GM21390 (cell line): Measurements from ENCODE around the gene KLK6.

Experiments
- ATAC-seq: cut with Tn5 transposase; IDR thresholded peaks from one replicate; pipeline ENCODE4 v1.9.1; 2021; ENCODE audit not compliant: unreplicated experiment

Gene KLK6

DNA sequence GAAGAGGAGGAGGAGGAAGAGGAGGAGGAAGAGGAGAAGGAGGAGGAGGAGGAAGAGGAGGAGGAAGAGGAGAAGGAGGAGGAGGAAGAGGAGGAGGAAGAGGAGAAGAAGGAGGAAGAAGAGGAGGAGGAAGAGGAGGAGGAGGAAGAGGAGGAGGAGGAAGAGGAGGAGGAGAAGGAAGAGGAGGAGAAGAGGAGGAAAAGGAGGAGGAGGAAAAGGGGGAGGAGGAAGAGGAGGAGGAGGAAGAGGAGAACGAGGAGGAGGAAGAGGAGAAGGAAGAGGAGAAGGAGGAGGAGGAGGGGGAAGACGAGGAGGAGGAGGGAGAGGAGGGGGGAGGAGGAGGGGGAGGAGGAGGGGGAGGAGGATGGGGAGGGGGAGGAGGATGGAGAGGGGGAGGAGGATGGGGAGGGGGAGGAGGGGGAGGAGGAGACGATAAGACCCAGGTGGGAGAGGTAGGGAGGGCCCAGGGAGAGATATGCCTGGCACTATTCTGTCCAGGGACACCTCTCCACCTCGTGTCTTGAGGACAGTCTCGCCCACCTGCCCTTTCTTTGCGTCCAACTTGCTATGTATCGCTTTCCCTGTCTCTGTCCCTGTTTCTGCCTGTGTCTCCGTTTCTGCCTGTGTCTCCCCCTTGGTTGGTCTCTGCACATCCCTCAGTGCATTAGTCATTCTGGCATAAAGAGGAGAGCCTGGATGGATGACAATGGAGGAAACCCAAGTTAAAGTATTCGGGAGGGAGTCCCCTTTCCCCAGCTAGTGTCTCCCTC lies 9.5 kb downstream of the KLK6 start:
- ATAC-seq, result no peak

GRCh38 chr19:50957587-50957986 lies 11.8 kb downstream of the KLK6 start:
- ATAC-seq, result no peak

GRCh38 chr19:50952910-50953309 lies 16.5 kb downstream of the KLK6 start, which contains the start of gene KLK5:
KLK5 (minus strand) TSS chr19:50953038; CDS start chr19:50952657, 381 bp downstream.
- ATAC-seq, result no peak

DNA sequence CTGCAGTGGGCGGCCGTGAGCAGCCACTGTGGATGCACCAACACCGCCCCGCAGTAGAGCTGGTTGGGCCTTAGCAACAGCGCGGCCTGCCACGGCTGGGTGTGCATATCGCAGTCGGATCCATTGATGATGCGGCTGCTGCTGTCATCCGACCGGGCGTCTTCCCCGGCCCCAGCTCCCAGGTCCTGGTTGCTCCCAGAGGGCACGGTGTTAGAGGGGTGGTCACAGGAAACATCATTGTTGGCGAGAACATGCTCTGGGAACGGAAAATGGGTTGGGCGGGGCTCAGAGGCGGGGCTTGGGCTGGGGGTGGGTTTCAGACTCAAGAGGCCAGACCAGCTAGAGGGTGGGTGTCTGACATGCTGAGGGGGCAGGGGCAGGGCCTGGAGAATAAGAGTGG lies 19.5 kb downstream of the KLK6 start:
- ATAC-seq, result no peak

GRCh38 chr19:50947123-50947522 lies 22.3 kb downstream of the KLK6 start:
- no peak for ATAC-seq

DNA sequence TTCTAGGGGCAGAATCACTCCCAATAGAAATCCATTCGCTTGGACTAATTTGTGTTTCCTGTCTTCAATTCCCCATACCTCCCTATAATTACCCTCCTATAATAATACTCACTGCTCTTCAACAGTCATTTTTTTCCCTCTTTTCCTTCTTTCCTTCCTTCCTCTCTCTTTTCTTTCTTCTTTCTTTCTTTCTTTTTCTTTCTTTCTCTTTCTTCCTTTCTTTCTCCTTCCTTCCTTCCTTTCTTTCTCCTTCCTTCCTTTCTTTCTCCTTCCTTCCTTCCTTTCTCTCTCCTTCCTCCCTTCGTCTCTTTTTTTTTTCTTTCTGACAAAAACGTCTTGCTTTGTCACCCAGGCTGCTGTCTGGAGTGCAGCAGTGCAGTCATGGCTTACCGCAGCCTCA lies 24.6 kb downstream of the KLK6 start:
- no peak for ATAC-seq

- ATAC-seq, result no peak
Observed at GRCh38 chr19:50943074-50943828, 26.1 kb downstream of the KLK6 start.

- ATAC-seq, result no peak
Observed at GRCh38 chr19:50939596-50939995, 29.8 kb downstream of the KLK6 start.

- ATAC-seq, result no peak
Observed at GRCh38 chr19:50933640-50934039, 35.8 kb downstream of the KLK6 start.

- no peak for ATAC-seq
Observed at GRCh38 chr19:50932690-50933083, 36.7 kb downstream of the KLK6 start.

DNA sequence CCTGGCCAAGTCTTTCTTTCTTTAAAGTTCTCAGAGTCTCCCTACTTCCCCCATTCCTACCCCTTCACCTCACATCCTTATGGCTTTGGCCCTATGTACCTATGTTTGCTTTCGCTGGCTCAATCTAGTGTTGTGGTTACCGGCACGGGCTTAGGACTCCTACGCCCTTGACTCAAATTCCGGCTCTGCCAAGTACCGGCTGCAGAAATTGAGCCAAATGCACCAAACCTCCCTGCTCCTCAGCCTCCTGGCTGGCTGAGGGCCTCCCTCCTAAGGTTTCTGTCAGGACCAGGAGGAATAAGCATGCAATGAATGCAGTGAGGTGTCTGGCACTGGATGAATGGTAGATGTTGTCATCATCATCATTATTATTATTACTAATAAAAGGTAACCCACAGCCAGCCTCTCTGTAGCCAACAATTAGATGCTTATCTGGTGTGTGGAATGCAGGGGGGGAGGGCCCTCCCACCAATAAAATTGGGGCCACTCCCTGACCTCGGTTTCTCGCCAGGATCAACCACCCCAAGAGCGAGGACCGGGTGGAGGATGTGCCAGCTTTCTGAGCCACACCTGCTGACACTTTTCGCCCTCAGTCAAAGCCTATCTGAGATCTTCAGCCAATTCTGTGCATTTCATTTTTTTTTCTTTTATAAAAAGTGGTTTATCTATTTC lies 37.2 kb downstream of the KLK6 start:
- no peak for ATAC-seq

DNA sequence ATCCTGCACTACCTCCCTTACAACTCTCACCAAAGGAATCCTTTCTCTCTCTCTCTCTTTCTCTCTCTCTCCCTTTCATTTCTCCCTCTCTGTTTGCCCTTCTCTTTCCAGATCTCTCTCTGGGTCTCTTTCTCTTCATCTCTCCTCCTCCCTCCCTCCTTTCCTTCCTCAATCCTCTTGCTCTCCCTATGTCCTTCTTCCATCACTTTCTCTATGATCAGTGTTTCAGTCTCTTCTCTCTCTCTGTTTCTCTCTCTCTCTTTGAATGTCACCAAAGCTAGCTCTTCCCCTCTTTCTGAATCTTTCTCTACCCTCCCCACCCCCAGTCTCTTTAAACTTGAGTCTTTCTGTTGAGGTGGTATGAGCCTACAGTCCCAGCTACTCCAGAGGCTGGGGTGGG lies 38.4 kb downstream of the KLK6 start:
- ATAC-seq, result no peak

- ATAC-seq, result no peak
Observed at GRCh38 chr19:50928831-50929230, 40.6 kb downstream of the KLK6 start.

DNA sequence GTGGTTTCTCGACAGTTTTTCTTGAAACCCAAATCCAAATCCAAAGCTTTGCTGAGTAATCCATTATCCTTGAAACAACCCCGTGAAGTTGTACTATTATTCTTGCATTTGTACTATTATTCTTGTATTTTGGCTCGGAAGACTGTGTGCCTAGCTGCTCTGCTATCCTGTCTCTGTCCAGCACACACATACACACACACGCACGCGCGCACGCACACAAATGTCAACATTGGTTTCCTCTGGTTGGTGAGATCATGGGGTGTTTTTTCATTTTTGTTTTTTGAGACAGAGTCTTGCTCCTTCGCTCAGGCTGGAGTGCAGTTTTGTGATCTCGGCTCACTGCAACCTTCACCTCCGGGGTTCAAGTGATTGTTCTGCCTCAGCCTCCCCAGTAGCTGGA lies 43.2 kb downstream of the KLK6 start:
- ATAC-seq, result no peak

DNA sequence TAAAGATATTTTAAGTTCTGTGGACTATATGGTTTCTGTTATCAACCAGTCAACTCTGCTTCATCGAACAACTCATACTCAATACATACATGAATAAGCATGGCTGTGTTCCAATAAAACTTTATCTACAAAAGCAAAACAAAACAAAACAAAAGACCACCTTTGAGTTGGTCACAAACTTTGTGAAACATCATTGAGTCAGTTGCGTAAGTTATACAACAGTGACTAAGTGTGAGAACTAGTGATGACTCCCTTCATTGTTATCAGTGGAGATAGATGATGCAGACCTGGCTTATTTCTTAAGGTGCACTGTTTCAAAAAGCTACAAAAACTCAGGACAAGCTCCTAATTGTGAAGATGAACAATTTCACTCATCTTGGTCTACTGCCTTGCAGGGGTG lies 43.7 kb downstream of the KLK6 start:
- ATAC-seq, result no peak

DNA sequence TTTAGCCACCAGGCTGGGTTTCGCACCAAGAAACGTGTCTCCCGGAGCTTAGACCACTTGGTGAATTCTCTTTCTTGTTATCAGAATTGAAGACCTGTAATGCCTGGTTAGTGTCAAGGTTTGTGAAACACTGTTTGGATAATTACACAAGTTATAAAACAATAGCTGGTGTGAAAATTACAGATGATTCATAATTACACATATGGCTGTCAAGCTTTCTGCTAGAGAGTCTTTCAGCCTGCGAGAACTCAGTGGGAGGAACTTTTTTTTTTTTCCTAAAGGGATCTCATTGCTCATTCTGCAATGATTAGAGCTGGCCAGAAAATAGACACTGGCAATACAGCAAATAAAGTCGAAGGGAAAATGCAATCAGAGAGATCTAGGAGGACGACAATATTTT lies 44.8 kb downstream of the KLK6 start:
- no peak for ATAC-seq

- ATAC-seq, result peak; percentile 72
Observed at GRCh38 chr19:50922317-50922853, 47.0 kb downstream of the KLK6 start.

DNA sequence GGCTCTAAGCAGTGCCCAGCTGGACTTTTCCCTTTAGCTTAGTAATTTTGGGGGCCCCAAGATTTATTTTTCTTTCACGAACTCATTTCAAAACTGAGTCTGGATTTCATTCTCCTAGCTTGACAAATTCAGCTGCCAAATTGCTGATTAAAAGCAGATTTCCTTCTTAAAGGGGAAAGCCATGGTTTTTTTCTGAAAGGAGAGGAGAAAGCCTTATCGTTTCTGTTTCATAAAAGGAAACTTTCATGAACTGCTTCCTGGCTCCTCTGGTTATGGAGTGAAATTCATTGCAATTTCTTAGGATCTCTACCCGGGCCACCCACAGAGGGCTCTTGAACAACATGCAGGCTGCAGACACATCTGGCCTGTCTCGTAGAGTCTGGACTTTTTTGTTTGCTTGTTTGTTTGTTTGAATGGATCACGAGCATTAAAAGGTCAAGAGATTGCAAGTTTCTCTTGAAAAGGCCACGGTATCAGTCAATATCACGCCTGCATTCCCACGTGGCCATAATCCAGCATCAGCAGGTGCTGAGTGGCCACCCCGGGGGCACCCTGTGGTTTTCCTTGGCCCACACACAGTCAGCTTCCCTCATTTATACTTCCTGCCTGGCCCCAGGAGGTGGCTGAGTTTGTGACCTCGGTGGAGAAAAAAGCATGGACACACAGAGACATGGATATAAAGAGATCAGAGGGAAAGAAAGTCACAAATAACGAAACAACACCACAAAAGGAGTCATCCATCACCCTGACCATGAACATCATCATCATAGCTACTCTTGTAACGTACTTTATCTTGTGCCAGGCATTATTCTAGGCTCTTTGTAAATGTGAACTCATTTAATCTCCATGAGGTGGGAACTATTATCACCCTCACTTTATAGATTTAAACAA lies 47.7 kb downstream of the KLK6 start:
- no peak for ATAC-seq

DNA sequence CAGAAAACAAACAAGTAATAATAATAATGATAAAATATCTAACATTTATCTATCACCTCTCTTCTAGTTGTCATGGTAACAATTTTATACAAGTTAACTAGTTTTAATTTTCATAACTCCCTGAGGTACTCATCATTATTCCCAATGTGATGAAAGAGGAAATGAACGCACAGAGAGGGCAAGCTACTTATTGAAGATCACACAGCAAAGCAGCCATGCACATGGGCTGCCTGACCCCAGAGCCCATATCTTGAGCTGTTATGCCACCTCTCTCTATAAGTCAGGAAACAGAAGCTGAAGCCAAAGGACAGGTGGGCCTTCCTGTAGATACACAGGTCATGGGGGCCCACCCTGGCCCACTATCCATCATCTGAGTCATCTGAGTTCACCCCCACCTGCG lies 53.3 kb downstream of the KLK6 start:
- no peak for ATAC-seq
